Parathyroid adenoma (tissue), 2 donors: ENCODE results near the gene BEST3.

Source experiments
- H2AFZ ChIP-seq: fragments of 300-600 bp; sonication (generic); one replicate; pipeline ENCODE4 v1.7.0; 2017; ENCODE audit warnings: antibody characterized with exemption, mild to moderate bottlenecking
- H3K27ac ChIP-seq: fragments of 300-600 bp; sonication (generic); one replicate; pipeline ENCODE4 v1.7.0; 2017
- H3K27me3 ChIP-seq: fragments of 300-600 bp; sonication (generic); one replicate; pipeline ENCODE4 v1.7.0; 2017; ENCODE audit warnings: low read length; ENCODE audit not compliant: control insufficient read depth, insufficient read depth
- H3K36me3 ChIP-seq: fragments of 300-600 bp; sonication (generic); one replicate; pipeline ENCODE4 v1.7.0; 2017; ENCODE audit warnings: low read length; ENCODE audit not compliant: control insufficient read depth, insufficient read depth
- H3K4me1 ChIP-seq: fragments of 300-600 bp; sonication (generic); one replicate; pipeline ENCODE4 v1.7.0; 2017; ENCODE audit warnings: control low read depth
- H3K4me2 ChIP-seq: fragments of 300-600 bp; sonication (generic); one replicate; pipeline ENCODE4 v1.7.0; 2017; ENCODE audit warnings: low read length
- H3K4me3 ChIP-seq: fragments of 300-600 bp; sonication (generic); one replicate; pipeline ENCODE4 v1.7.0; 2017; ENCODE audit warnings: low read depth, low read length
- H3K79me2 ChIP-seq: fragments of 300-600 bp; sonication (generic); one replicate; pipeline ENCODE4 v1.7.0; 2017; ENCODE audit warnings: control low read depth
- H3K9ac ChIP-seq: fragments of 300-600 bp; sonication (generic); one replicate; pipeline ENCODE4 v1.7.0; 2017; ENCODE audit warnings: mild to moderate bottlenecking
- H3K9me3 ChIP-seq: fragments of 300-600 bp; sonication (generic); one replicate; pipeline ENCODE4 v1.7.0; 2017; ENCODE audit warnings: low read length; ENCODE audit not compliant: control insufficient read depth
- CTCF ChIP-seq: fragments of 300-600 bp; sonication (generic); IDR thresholded peaks from one replicate; pipeline ENCODE4 v1.7.0; 2017; ENCODE audit warnings: antibody characterized with exemption, mild to moderate bottlenecking
- donor health status: primary hyperparathyroidism.

BEST3 gene

DNA sequence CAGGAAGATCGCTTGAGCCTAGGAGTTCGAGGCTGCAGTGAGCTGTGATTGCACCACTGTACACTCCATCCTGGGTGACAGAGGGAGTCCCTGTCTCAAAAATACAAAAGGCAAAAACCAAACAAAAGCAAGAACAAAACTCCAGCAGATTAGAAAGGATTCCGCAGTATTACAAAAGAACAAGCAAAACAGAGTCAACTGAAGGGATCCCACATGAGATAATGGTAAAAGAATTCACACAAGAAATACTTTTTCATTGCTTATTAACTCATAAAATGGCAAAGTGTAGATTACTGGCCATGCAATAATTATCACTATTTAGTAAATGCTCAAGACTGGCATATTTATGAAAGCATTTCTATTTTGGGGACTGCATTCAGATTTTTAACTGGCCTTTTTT is 35.4 kb downstream of the BEST3 start:
- H3K36me3 ChIP-seq = no peaks in the 10 kb centered on the region
- H3K9me3 ChIP-seq = no peaks in the 10 kb centered on the region
- H3K79me2 ChIP-seq = no peaks in the 10 kb centered on the region
- no peak overlapping the region for H3K4me3 ChIP-seq
- H2AFZ ChIP-seq = no peak overlapping the region
- H3K4me1 ChIP-seq = no peaks in the 10 kb centered on the region
- H3K9ac ChIP-seq = no peak overlapping the region
- TF ChIP-seq CTCF = no peak
- H3K27ac ChIP-seq = no peak overlapping the region
- no peaks in the 10 kb centered on the region for H3K27me3 ChIP-seq
- no peak overlapping the region for H3K4me2 ChIP-seq

- H3K36me3 ChIP-seq = no peaks in the 10 kb centered on the region
- no peak overlapping the region for H2AFZ ChIP-seq
- H3K79me2 ChIP-seq = no peaks in the 10 kb centered on the region
- no peak overlapping the region for H3K4me3 ChIP-seq
- H3K4me1 ChIP-seq = peaks cover 2% of the 10 kb centered on the region
- no peaks in the 10 kb centered on the region for H3K9me3 ChIP-seq
- H3K9ac ChIP-seq = no peak overlapping the region
- H3K27me3 ChIP-seq = no peaks in the 10 kb centered on the region
- TF ChIP-seq CTCF = no peak
- no peak overlapping the region for H3K4me2 ChIP-seq
- no peak overlapping the region for H3K27ac ChIP-seq
These were observed 36.3 kb downstream of the BEST3 start for GRCh38 chr12:69662764-69663163.

DNA sequence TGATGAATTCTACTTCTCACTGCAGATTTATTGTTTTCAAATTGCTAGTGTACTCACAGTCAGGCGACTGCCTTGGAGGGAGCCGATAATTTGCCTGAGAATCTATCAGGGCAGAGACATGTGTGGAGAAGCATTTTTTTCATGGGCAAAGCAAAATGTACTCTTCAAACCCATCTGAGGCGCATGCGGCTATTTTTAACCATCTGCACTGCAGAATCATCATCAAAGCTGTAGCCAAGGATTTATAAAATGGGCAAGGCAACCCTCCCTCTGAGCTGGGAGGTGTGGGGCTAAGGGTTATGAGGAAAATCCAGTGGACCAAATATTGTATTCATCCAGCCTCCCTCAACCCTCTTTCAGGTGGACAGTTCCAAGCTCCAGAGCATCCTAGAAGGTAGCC is 37.7 kb downstream of the BEST3 start:
- TF ChIP-seq CTCF = no peak
- no peaks in the 10 kb centered on the region for H3K9me3 ChIP-seq
- no peak overlapping the region for H3K9ac ChIP-seq
- H2AFZ ChIP-seq = no peak overlapping the region
- no peak overlapping the region for H3K4me3 ChIP-seq
- no peaks in the 10 kb centered on the region for H3K79me2 ChIP-seq
- peaks cover 3% of the 10 kb centered on the region for H3K4me1 ChIP-seq
- no peak overlapping the region for H3K4me2 ChIP-seq
- no peak overlapping the region for H3K27ac ChIP-seq
- H3K36me3 ChIP-seq = no peaks in the 10 kb centered on the region
- H3K27me3 ChIP-seq = no peaks in the 10 kb centered on the region

DNA sequence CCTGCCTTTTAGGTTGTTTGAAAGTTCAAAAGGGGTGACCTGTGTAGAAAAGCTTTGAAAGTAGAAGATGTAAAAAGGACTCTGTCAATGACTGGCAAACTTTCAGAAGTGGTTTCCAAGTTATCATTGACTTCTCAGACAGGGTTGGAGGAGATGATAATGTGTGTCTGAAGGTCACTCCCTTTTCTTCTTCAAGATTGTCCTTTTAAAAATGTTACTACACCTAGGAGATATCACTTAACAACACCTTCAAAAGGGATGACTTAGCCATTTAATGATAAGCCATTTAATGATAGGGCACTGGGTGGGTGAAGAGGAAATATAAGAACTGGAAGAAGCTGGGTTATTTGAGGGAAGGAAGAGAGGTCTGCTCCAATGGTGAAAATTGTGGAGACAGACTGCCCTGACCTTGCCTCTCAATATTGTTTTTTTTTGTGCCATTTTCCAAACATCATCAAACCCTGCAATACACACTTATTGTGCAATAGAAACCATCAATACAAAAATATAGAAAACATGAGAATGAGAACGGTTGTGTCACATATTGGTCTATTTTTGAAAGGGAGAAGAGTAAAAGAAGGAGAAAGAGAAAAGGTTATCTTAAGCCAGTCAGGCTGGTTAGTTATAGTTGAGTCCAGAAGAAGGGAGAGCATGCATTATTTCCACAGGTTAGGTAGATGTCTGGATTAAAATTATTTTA is 38.8 kb downstream of the BEST3 start:
- H3K9ac ChIP-seq = no peak overlapping the region
- H3K9me3 ChIP-seq = no peaks in the 10 kb centered on the region
- H3K4me1 ChIP-seq = peaks cover 3% of the 10 kb centered on the region
- H3K36me3 ChIP-seq = no peaks in the 10 kb centered on the region
- no peak overlapping the region for H3K4me3 ChIP-seq
- H3K27me3 ChIP-seq = no peaks in the 10 kb centered on the region
- no peak for TF ChIP-seq CTCF
- no peak overlapping the region for H3K27ac ChIP-seq
- no peaks in the 10 kb centered on the region for H3K79me2 ChIP-seq
- H2AFZ ChIP-seq = no peak overlapping the region
- no peak overlapping the region for H3K4me2 ChIP-seq

DNA sequence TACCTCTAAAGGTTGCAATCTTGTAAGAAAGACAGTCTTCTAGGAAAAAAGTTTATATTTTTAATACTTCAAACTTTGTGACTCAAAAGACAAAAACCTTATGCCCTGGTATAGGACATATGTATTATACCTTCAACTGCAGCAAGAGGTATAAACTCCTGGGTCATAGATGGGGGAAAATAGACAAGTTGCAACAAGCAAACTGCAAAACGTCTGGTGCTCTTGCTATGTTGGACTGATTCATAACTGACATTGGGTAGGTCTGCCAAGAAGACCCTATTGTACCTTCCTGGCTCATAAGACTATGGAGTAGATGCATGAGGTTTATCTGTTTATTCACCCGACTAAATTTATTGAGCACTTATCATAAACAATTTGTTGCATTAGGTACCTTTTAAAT is 40.9 kb downstream of the BEST3 start:
- H3K4me1 ChIP-seq = peaks cover 3% of the 10 kb centered on the region
- H2AFZ ChIP-seq = no peak overlapping the region
- no peak overlapping the region for H3K9ac ChIP-seq
- H3K9me3 ChIP-seq = no peaks in the 10 kb centered on the region
- no peak overlapping the region for H3K4me2 ChIP-seq
- no peak overlapping the region for H3K4me3 ChIP-seq
- no peaks in the 10 kb centered on the region for H3K79me2 ChIP-seq
- H3K27me3 ChIP-seq = no peaks in the 10 kb centered on the region
- no peak for TF ChIP-seq CTCF
- no peak overlapping the region for H3K27ac ChIP-seq
- no peaks in the 10 kb centered on the region for H3K36me3 ChIP-seq
